K562 (cell line): ENCODE data around the gene LMBR1L. TPM values are rescaled to one million over a fixed set of nuclear protein-coding genes. Genes with fewer than 3 reads are reported as not detected.
A peak's percentile ranks its signal among the peaks of the same experiment; 100 is the strongest.

Experiments
- CSDE1 ChIP-seq, 2 experiments: fragments of 450-650 bp; IDR thresholded peaks; 2 replicates each; pipeline ENCODE4 v1.6.1; 2016; ENCODE audit warnings: mild to moderate bottlenecking in 1 of 2
- EGR1 ChIP-seq: fragments of 450-650 bp; conservative IDR thresholded peaks from 2 replicates; pipeline ENCODE4 v1.6.1; 2017; ENCODE audit warnings: mild to moderate bottlenecking
- EZH2 ChIP-seq: IDR thresholded peaks from 2 replicates; pipeline ENCODE4 v1.6.1; 2012; ENCODE audit warnings: low read depth, mild to moderate bottlenecking, inconsistent platforms, low read length, borderline replicate concordance
- HCFC1 ChIP-seq: IDR thresholded peaks from 2 replicates; pipeline ENCODE4 v1.6.1; 2012; ENCODE audit warnings: low read depth, low read length, improper control_type of control experiment
- HNRNPUL1 ChIP-seq: fragments of 200-400 bp; formaldehyde crosslinking; IDR thresholded peaks from 2 replicates; pipeline ENCODE4 v1.6.1; 2017; ENCODE audit warnings: low read length
- MYNN ChIP-seq, 2 experiments: sonication (generic); formaldehyde crosslinking in 1 of 2; IDR thresholded peaks; 2 replicates each; pipeline versions ENCODE4 v1.5.0 to v1.6.1; 2016 to 2020; ENCODE audit warnings: antibody characterized with exemption in 1 of 2, missing genetic modification reagents in 1 of 2
- RREB1 ChIP-seq: fragments of 250-450 bp; sonication (Bioruptor Pico); IDR thresholded peaks from 2 replicates; pipeline ENCODE4 v1.4.0; 2020
- SMAD2 ChIP-seq: fragments of 150-350 bp; IDR thresholded peaks from 2 replicates; pipeline ENCODE4 v1.6.1; 2014; ENCODE audit warnings: low read depth, mild to moderate bottlenecking, low read length
- SMAD4 ChIP-seq: fragments of 250-450 bp; sonication (Bioruptor Pico); conservative IDR thresholded peaks from 2 replicates; pipeline ENCODE4 v1.8.0; 2021; ENCODE audit warnings: inconsistent platforms, mild to moderate bottlenecking, moderate library complexity
- ZNF124 ChIP-seq: sonication (generic); formaldehyde crosslinking; IDR thresholded peaks from 2 replicates; pipeline ENCODE4 v1.8.1; 2022; ENCODE audit warnings: missing genetic modification reagents
- ZNF609 ChIP-seq: sonication (generic); formaldehyde crosslinking; IDR thresholded peaks from 2 replicates; pipeline ENCODE4 v1.8.1; 2023; ENCODE audit warnings: missing genetic modification reagents, mild to moderate bottlenecking, borderline replicate concordance
- ZNF655 ChIP-seq: fragments of 250-450 bp; sonication (Bioruptor Pico); IDR thresholded peaks from 2 replicates; pipeline ENCODE4 v1.5.0; 2021
- ZNF79 ChIP-seq: fragments of 250-450 bp; sonication (Bioruptor Pico); IDR thresholded peaks from 2 replicates; pipeline ENCODE4 v1.4.0; 2020; ENCODE audit warnings: low read depth, mild to moderate bottlenecking, moderate library complexity
- polyA plus RNA-seq, 8 experiments: library from polyadenylated mRNA; depleted of rRNA in 4 of 8; stranded (reverse) in 5 of 8; unstranded in 3 of 8; fragments of >200 nt; fragmentation: Nextera tagmentation in 2 of 8; fragmentation: Illumina TruSeq in 1 of 8; extraction: Ambion mirVana in 2 of 8; extraction: Trizol in 1 of 8; gene quantifications; 2 replicates each; pipeline versions ENCODE4 v1.2.1 to v1.2.3, GENCODE V29; 2011 to 2014; ENCODE audit warnings: inconsistent platforms in 1 of 8, missing spikeins in 1 of 8
- total RNA-seq, 7 experiments: library from RNA; depleted of rRNA in 6 of 7; stranded (reverse); fragments of >200 nt in 6 of 7; fragmentation: Illumina TruSeq in 2 of 7; extraction: Trizol in 2 of 7; gene quantifications; 2 replicates each; pipeline versions ENCODE4 v1.2.1 to v1.2.3, GENCODE V29; 2011 to 2021; ENCODE audit warnings: low replicate concordance in 1 of 7

The LMBR1L gene
- total and polyA plus RNA-seq, 9 of the 15 experiments (the other 6 are each of a cell fraction or from before 2014, with no cell fraction given): 2.5 to 57.0 (median 31.1) TPM

- TF ChIP-seq RREB1 (CRISPR knock-in tag): peak; percentile 29; the same call in 1 of the 2 replicates
- 0 out of 2 replicates have a peak, but pooled peaks have one; percentile 56 for TF ChIP-seq ZNF609 (CRISPR knock-in tag)
- TF ChIP-seq ZNF124 (CRISPR knock-in tag): no peak
- TF ChIP-seq HCFC1: peak; percentile 36; the same call in 1 of the 2 replicates
- no peak for TF ChIP-seq ZNF79
- TF ChIP-seq CSDE1 (IDR thresholded peaks at IDR 0.05): peak in 1 of 2 experiments; percentile 61; a peak in 1 of 4 replicates
- no peak for TF ChIP-seq ZNF655 (CRISPR knock-in tag)
- TF ChIP-seq HNRNPUL1: peak; percentile 32; the same call in 1 of the 2 replicates
- TF ChIP-seq EZH2: no peak
- peak; percentile 66; the same call in 1 of the 2 replicates for TF ChIP-seq SMAD4
- no peak for TF ChIP-seq SMAD2
- TF ChIP-seq EGR1: no peak
- TF ChIP-seq MYNN (IDR thresholded peaks at IDR 0.05): peak; percentile 41; the same call in 1 of the 2 replicates
- TF ChIP-seq MYNN (CRISPR knock-in tag; IDR thresholded peaks at IDR 0.05): no peak
Observed at GRCh38 chr12:49131051-49131893, 20.6 kb upstream of the LMBR1L start, which contains the start of gene TUBA1B (continued).
